AG04449 (cell line): ENCODE data around the gene TNIP1.

ENCODE experiments used
- CTCF ChIA-PET: fragments of 350-600 bp; formaldehyde crosslinking; extraction: SDS; loops from one replicate; lab custom pipeline; 2021; ENCODE audit warnings: antibody characterized with exemption; lab: Yijun Ruan, JAX
- POLR2A ChIA-PET: fragments of 400-600, 350-600 bp; formaldehyde crosslinking; extraction: SDS; loops from one replicate; lab custom pipeline; 2020; ENCODE audit warnings: antibody characterized with exemption, inconsistent platforms; lab: Yijun Ruan, JAX
- DNase-seq: peaks from one replicate; pipeline ENCODE4 v3.0.0-alpha.2; 2010; ENCODE audit warnings: low read depth, low spot score
- H3K4me3 ChIP-seq: 2 replicates; pipeline ENCODE4 v1.5.1; 2011; ENCODE audit warnings: low read depth, mild to moderate bottlenecking, control low read depth, low read length
- CTCF ChIP-seq: IDR thresholded peaks from one replicate; pipeline ENCODE4 v1.5.1; 2011; ENCODE audit warnings: mild to moderate bottlenecking, moderate library complexity, low read length, control low read depth, inconsistent platforms; ENCODE audit not compliant: insufficient read depth; ENCODE audit errors: missing control alignments

Gene TNIP1

GRCh38 chr5:151053796-151054462 lies 26.9 kb downstream of the TNIP1 start:
- CTCF ChIA-PET, result interaction anchor here (2.0 to 27.5 kb wide), 6 partner anchors 10 to 111 kb away, joined by 6 to 1128 read pairs (median 197); no protein-coding TSS in a partner anchor
- DNase-seq, result no peak
- H3K4me3 ChIP-seq, result no peak overlapping the region
- no peak for TF ChIP-seq CTCF
- POLR2A ChIA-PET, result no interaction called here

GRCh38 chr5:151052836-151053235 lies 28.0 kb downstream of the TNIP1 start:
- no peak for TF ChIP-seq CTCF
- CTCF ChIA-PET, result interaction anchor here (1.1 to 27.5 kb wide), 16 partner anchors 9 to 117 kb away, joined by 3 to 1128 read pairs (median 12); partner anchors contain the start of genes ANXA6 and TNIP1
- DNase-seq, result no peak
- POLR2A ChIA-PET, result interaction anchor here (1.6 kb wide), 1 partner anchor 40 kb away, joined by 5 read pairs; no protein-coding TSS in a partner anchor
- H3K4me3 ChIP-seq, result no peak overlapping the region

GRCh38 chr5:151051931-151052608 lies 28.8 kb downstream of the TNIP1 start:
- TF ChIP-seq CTCF, result no peak
- no peak for DNase-seq
- POLR2A ChIA-PET, result interaction anchor here (1.6 kb wide), 1 partner anchor 41 kb away, joined by 5 read pairs; no protein-coding TSS in a partner anchor
- H3K4me3 ChIP-seq, result no peak overlapping the region
- CTCF ChIA-PET, result interaction anchor here (0.6 to 27.5 kb wide), 24 partner anchors 14 to 600 kb away, joined by 3 to 1128 read pairs (median 8); partner anchors contain the start of genes ANXA6 and TNIP1

- H3K4me3 ChIP-seq, result no peak overlapping the region
- TF ChIP-seq CTCF, result peak; percentile 85
- DNase-seq, result no peak
- POLR2A ChIA-PET, result interaction anchor here (1.6 kb wide), 1 partner anchor 42 kb away, joined by 5 read pairs; no protein-coding TSS in a partner anchor
- CTCF ChIA-PET, result interaction anchor here (0.6 to 27.5 kb wide), 28 partner anchors 15 to 601 kb away, joined by 3 to 1128 read pairs (median 6); partner anchors contain the start of genes ANXA6 and TNIP1
These were observed 29.5 kb downstream of the TNIP1 start for GRCh38 chr5:151051066-151051930.

- ChIA-PET POLR2A (interaction anchor here (1.7 to 1.9 kb wide), 2 partner anchors 45 to 67 kb away, joined by 5 read pairs; no protein-coding TSS in a partner anchor), CTCF (interaction anchor here (0.8 to 27.5 kb wide), 21 partner anchors 15 to 598 kb away, joined by 3 to 1128 read pairs (median 8); partner anchors contain the start of genes ANXA6, GPX3 and TNIP1)
- peak; percentile 30 for TF ChIP-seq CTCF
- DNase-seq, result no peak
- no peak overlapping the region for H3K4me3 ChIP-seq
These were observed 32.3 kb downstream of the TNIP1 start for GRCh38 chr5:151048526-151048925.
